Cardiac fibroblast (primary cell): ENCODE results near the gene ANKRD34A.
A peak's percentile ranks its signal among the peaks of the same experiment; 100 is the strongest.

Experiments
- DNase-seq, 2 donors: peaks; one replicate each; pipeline versions ENCODE4 v3.0.0 to v3.0.0-alpha.2; 2010; ENCODE audit warnings: low read depth in 2 of 2
- H3K4me3 ChIP-seq, 2 donors: replicated peaks in 1 of 2; 1 replicate in 1 of 2; 2 replicates in 1 of 2; pipeline ENCODE4 v1.5.1; 2011; ENCODE audit warnings: low read depth in 2 of 2, low read length in 2 of 2, mild to moderate bottlenecking in 2 of 2, moderate library complexity in 1 of 2
- TF ChIP-seq, protein P1 (sequence below): IDR thresholded peaks from one replicate; pipeline ENCODE4 v1.5.1; 2011; ENCODE audit warnings: low read depth, mild to moderate bottlenecking, low read length, inconsistent platforms

ANKRD34A gene

DNA sequence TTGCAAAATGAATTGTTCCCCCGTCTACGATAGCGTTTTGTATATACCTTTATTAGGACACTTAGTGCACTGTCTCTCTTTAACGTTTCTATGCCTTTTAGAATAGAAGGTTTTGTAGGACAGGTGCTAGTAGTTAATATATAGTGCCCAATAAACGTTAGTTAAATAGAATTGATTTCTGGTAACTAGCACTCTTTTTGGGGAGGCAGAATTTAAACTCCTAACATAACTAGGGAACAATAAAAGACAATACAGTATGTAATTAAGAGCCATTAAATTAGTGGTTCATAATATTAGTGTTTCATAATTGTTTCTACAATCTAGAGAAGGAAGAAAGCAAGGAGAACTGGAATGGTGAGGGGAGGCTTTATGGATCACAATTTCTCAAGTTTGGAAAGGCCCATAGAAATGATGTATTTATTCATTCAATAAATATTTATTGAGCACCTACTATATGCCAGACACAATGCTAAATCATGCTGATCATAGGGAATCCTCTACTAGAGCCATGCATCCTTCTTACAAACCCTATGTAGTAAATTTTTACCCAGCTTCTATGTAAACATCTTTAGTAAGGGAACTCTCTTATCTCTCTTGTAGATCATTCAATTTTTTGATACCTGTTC, 857 bp upstream of the ANKRD34A start:
- TF ChIP-seq, protein P1, sequence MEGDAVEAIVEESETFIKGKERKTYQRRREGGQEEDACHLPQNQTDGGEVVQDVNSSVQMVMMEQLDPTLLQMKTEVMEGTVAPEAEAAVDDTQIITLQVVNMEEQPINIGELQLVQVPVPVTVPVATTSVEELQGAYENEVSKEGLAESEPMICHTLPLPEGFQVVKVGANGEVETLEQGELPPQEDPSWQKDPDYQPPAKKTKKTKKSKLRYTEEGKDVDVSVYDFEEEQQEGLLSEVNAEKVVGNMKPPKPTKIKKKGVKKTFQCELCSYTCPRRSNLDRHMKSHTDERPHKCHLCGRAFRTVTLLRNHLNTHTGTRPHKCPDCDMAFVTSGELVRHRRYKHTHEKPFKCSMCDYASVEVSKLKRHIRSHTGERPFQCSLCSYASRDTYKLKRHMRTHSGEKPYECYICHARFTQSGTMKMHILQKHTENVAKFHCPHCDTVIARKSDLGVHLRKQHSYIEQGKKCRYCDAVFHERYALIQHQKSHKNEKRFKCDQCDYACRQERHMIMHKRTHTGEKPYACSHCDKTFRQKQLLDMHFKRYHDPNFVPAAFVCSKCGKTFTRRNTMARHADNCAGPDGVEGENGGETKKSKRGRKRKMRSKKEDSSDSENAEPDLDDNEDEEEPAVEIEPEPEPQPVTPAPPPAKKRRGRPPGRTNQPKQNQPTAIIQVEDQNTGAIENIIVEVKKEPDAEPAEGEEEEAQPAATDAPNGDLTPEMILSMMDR: no peak
- H3K4me3 ChIP-seq: peak overlapping the region; percentile 61 to 67
- DNase-seq: no peak

DNA sequence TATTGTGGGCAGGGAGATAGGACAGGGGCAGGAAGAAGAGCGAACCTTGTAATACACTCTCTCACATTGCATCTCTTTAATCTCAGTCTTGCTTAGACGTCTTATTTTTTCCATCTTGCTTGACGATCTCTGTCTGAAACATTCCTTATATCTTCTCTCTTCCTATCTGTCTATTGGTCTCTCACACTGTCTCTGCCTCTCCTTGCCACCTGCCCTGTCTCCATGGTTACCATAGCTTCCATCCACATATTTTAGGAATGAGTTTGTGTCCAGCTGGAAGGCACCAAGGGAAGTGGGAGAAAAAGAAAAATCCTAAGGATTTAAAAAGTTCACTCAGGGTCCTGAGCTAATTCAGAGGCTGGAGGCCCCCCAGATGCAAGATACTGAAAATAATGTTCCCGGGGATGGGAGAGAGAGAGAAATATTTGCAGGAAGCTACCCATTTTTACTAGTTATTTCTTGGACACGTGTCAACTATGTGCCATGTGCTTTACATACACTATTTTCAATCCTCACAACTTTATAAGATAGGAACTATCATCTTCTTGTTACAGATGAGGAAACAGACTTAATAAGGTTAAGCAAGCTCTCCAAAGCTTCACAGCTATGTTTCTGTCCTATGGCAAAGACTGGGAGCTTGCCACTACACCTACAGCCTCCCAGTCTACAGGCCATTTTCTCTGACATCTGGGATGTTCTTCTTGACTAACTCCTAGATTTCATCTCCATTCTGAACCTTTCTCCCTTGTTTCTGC, 933 bp downstream of the ANKRD34A start:
- DNase-seq: peak; percentile 63 to 70
- TF ChIP-seq, protein P1: no peak

DNA sequence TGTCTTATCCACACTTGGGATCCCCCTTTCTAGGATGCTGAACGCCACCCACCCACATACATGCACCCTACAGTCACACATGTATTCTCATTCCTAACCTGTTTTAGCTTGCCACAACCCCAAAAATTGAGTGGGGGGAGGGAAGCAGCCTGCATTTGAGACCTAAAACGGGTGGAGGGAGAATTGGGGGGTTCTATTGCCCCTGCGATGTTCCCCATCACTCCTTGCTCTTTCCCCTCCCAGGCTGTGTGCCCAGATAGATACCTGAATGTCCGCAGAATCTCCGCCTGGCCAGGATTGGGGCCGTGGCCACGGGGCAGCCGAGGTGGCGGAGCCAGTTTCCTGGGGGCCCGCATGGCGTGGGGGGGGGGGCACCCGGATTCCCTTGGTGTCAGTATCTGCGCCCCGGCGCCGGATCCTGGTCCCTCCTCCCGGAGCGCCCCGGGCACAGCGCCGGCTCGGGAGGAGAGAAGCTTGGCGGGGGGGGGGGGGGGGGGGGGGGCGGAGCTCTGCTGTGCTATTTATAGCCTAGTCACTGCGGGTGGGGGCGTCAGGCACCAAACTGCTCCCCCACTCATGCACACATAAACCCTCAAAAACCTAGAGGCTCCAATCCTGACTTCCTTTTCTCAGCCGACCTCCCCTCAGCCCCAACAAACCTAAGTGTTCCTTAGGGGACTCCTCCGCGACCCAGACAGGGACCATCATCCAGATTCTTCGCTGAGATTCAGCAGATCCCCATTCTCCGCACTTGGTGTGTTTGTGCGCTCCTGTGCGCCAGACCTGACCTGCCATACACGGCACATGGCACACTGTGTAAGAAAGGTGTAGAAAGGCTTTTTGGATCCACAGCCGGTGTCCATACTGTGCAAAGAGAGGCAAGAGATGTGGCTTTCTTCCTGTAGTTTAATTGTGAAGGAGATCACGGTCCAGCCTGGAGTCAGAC, 1.9 kb downstream of the ANKRD34A start:
- H3K4me3 ChIP-seq: peak overlapping the region; percentile 65
- TF ChIP-seq, protein P1: no peak
- no peak for DNase-seq

More for the DNA sequence above, 933 bp downstream of the ANKRD34A start:
- peak overlapping the region in 1 of 2 donors; percentile 61 for H3K4me3 ChIP-seq

DNA sequence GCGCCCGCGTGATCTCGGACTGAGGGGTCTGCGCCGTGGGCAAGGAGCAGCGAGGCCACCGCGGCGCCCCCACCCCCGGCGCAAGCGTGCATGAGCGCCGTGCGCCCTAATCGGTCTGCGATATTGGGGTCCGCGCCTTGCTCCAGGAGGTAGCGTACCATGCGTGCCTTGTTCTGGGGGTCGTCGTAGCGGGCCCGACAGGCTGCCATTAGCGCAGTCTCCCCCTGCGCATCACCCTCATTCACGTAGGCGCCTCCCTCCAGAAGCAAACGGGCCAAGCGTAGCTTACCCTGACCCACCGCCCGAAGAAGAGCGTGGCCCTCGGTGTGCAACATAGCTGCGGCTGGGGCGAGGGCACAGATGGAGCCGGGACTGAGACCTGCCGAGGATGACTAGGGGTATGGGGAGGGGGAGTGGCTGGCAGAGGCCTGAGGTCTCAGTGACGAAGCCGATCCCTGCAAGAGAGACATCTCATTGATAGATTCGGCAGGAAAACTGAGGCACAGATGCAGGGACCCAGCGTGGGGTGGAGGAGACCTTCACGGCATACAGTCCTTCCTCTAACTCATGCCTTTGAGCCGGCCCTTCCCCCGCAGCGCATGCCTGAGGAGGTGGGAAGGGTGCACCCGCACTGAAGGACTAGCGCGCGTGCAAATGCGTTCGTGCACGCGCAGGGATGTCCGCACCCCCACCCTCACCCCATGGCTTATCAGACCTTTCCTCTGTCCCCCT, 2.8 kb downstream of the ANKRD34A start:
- peak; percentile 23 to 24 for DNase-seq
- TF ChIP-seq, protein P1: no peak

DNA sequence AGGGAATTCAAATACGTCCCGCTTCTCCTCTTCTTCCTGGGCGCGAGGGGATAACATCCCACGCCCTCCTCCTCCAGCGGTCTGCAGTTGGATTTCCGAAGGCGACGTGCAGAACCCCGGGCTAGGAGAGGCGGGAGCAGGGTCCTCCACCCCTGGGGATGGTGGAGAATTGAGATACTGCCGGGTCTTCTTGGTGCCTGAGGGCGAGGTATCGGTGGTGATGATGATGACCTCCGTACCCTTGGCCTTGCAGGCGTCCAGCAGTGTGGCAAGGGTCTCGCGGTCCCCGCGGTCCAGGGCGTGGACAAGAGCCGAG, 3.3 kb downstream of the ANKRD34A start:
- H3K4me3 ChIP-seq: peak overlapping the region; percentile 65
- no peak for DNase-seq
- TF ChIP-seq, protein P1: no peak

More for the DNA sequence above, 2.8 kb downstream of the ANKRD34A start:
- H3K4me3 ChIP-seq: peak overlapping the region; percentile 65

DNA sequence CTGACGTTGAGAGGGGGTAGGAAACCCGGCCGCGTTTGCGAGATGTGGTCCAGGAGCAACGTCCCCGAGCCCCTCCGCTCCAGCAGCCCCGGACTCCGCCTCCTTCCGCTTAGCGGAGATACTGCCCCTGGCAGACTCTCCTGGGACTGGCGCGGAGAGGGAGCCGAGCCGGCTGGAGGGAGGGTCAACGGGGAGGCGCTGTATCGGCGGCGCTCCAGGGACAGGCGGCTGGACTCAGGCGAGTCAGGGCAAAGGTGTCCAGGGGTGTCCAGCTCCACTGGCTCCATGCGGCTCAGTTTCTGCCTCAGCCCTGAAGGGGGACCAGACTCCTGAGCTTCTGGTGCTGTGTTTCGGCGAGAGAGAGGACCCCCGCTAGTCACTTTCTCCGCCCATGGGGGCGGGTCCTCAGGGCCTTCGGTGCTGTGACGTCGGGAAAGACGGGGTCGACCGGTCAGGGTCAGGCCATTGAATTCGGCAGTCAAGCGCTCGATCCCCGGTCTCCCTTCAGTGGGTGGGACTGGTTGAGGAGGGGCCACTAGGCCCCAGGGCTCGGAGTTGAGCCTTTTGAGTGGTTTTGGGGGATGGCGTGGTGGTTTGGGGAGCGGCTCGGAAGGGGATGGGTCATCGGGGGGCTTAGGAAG, 3.8 kb downstream of the ANKRD34A start:
- H3K4me3 ChIP-seq: peak overlapping the region; percentile 65
- peak; percentile 58 to 76 for DNase-seq
- TF ChIP-seq, protein P1: peak; percentile 12
